Measurements from ENCODE around the gene GNAQ. TPM values are rescaled to one million over a fixed set of nuclear protein-coding genes. Genes with fewer than 3 reads are reported as not detected.

The GNAQ gene
- total RNA-seq, 1 experiment from 2014 or later = 48.6 TPM

- no peak overlapping the region for H3K18ac ChIP-seq (ENCODE audit: insufficient read length, low read depth, low read length)
- no peaks in the 10 kb centered on the region for H3K27me3 Mint-ChIP-seq (ENCODE audit: low read depth)
- peaks cover 16% of the 10 kb centered on the region for H3K4me1 ChIP-seq (ENCODE audit: insufficient read depth, low read length)
- H4K5ac ChIP-seq (ENCODE audit: insufficient read length, low read depth, low read length) = no peak overlapping the region
- no peak overlapping the region for H4K8ac ChIP-seq (replicated peaks; ENCODE audit: insufficient read length, low read depth, low read length)
- TF ChIP-seq CTCF (conservative IDR thresholded peaks at IDR 0.05) = no peak
- peaks cover 2 to 6% (median 5%) of the 10 kb centered on the region in 3 experiments; a peak in 3 of 7 replicates for H3K36me3 Mint-ChIP-seq (ENCODE audit: insufficient read depth in 1 of 3, low read depth in 3 of 3)
- no peak overlapping the region for H2BK5ac ChIP-seq (ENCODE audit: insufficient read length, low read length)
- no peak overlapping the region for H2BK12ac ChIP-seq (ENCODE audit: insufficient read length, low read depth, low read length)
- H4K91ac ChIP-seq (ENCODE audit: insufficient read length, low read depth, low read length) = no peak overlapping the region
- H2BK20ac ChIP-seq (ENCODE audit: low read depth, low read length, poor library complexity, severe bottlenecking) = no peak overlapping the region
- no peak overlapping the region for H3K4me2 ChIP-seq (ENCODE audit: insufficient read depth, insufficient read length, low read length)
- peak overlapping the region; percentile 42 to 60 (median 55); a peak in 4 of 7 replicates for H3K27ac Mint-ChIP-seq
- no peak overlapping the region for H3K4ac ChIP-seq (ENCODE audit: low read depth, low read length)
- peaks cover 55 to 65% of the 10 kb centered on the region in 2 experiments for H3K4me1 Mint-ChIP-seq
- no peak for DNase-seq
- H3K56ac ChIP-seq (ENCODE audit: insufficient read length, low read depth, low read length) = no peak overlapping the region
- peaks cover 22% of the 10 kb centered on the region; the same call in 1 of the 2 replicates for H3K79me2 ChIP-seq (ENCODE audit: insufficient read depth, low read length)
- no peak overlapping the region for H3K9ac ChIP-seq (ENCODE audit: extremely low read depth, insufficient read length, low read length)
- no peak overlapping the region for H3K14ac ChIP-seq (ENCODE audit: insufficient read depth, low read length)
- no peaks in the 10 kb centered on the region for H3K23me2 ChIP-seq (ENCODE audit: insufficient read length, low read depth, low read length, poor library complexity, severe bottlenecking)
- H3K9me3 ChIP-seq (ENCODE audit: control insufficient read depth, low read depth, low read length) = no peaks in the 10 kb centered on the region
- no peak overlapping the region for H2AK5ac ChIP-seq (ENCODE audit: insufficient read length, low read length)
- H2BK120ac ChIP-seq (ENCODE audit: low read depth, low read length, poor library complexity, severe bottlenecking) = no peak overlapping the region
- no peak overlapping the region for H2BK15ac ChIP-seq (ENCODE audit: low read depth, low read length)
- no peaks in the 10 kb centered on the region for H3K9me3 Mint-ChIP-seq
- no CpG with 5 or more reads among the region's 8 CpGs for WGBS (ENCODE audit: extremely low coverage, insufficient read length, low lambda C conversion rate)
- H3K23ac ChIP-seq (ENCODE audit: insufficient read length, low read depth, low read length) = no peak overlapping the region
- H3T11ph ChIP-seq (ENCODE audit: low read length) = no peak overlapping the region
- peaks cover 6% of the 10 kb centered on the region for H3K79me1 ChIP-seq (ENCODE audit: insufficient read depth, low read depth, low read length, poor library complexity, severe bottlenecking)
- H3K27ac ChIP-seq (ENCODE audit: insufficient read length, low read depth, low read length) = no peak overlapping the region
- no peak overlapping the region for H2AFZ ChIP-seq (ENCODE audit: low read length)
- no peaks in the 10 kb centered on the region for H3K27me3 ChIP-seq (ENCODE audit: insufficient read depth, low read length)
- H4K20me1 ChIP-seq (ENCODE audit: control insufficient read depth, insufficient read depth, insufficient read length) = no peaks in the 10 kb centered on the region
- peak overlapping the region in 1 of 2 experiments; percentile 19; a peak in 2 of 5 replicates for H3K4me3 Mint-ChIP-seq
Observed at GRCh38 chr9:78021697-78022096, 9.9 kb downstream of the GNAQ start.
